Measurements from ENCODE around the gene RBMS3. TPM values are rescaled to one million over a fixed set of nuclear protein-coding genes. Genes with fewer than 3 reads are reported as not detected.

RBMS3 gene
- total and polyA plus RNA-seq, 2 experiments from 2014 or later, result 34.9 to 37.1 TPM

GRCh38 chr3:29771602-29772001, 490.7 kb downstream of the RBMS3 start:
- H3K4me1 ChIP-seq (ENCODE audit: insufficient read depth), result no peaks in the 10 kb centered on the region
- H3K9me2 ChIP-seq (replicated peaks; ENCODE audit: insufficient read depth), result no peaks in the 10 kb centered on the region
- no peak overlapping the region for H2AFZ ChIP-seq
- DNase-seq (ENCODE audit: low spot score), result no peak
- TF ChIP-seq EZH2 (IDR thresholded peaks at IDR 0.05; ENCODE audit: borderline replicate concordance), result no peak
- TF ChIP-seq CTCF (IDR thresholded peaks at IDR 0.05; ENCODE audit: poor library complexity), result no peak
- no peak for TF ChIP-seq EZH2phosphoT487 (IDR thresholded peaks at IDR 0.05; ENCODE audit: low read depth, severe bottlenecking, unreplicated experiment)
- no peak overlapping the region for H3K4me2 ChIP-seq
- H3K9me3 ChIP-seq (ENCODE audit: low read depth), result no peaks in the 10 kb centered on the region
- no peaks in the 10 kb centered on the region for H3K36me3 ChIP-seq (replicated peaks; ENCODE audit: insufficient read depth, low read depth)
- H3K27ac ChIP-seq, result no peak overlapping the region
- H4K20me1 ChIP-seq (ENCODE audit: insufficient read depth, poor library complexity, severe bottlenecking), result no peaks in the 10 kb centered on the region
- H3K79me2 ChIP-seq, result no peaks in the 10 kb centered on the region
- no peak overlapping the region for H3K4me3 ChIP-seq
- no peaks in the 10 kb centered on the region for H3K27me3 ChIP-seq
- WGBS (ENCODE audit: low lambda C conversion rate, missing lambda C conversion rate), result 95% methylated on average over 3 of the region's 3 CpGs

GRCh38 chr3:29772436-29772835, 491.6 kb downstream of the RBMS3 start:
- Histone ChIP-seq H3K4me1 (ENCODE audit: insufficient read depth) (no peaks in the 10 kb centered on the region), H3K4me3 (no peak overlapping the region), H3K9me3 (ENCODE audit: low read depth) (no peaks in the 10 kb centered on the region), H3K36me3 (replicated peaks; ENCODE audit: insufficient read depth, low read depth) (no peaks in the 10 kb centered on the region), H4K20me1 (ENCODE audit: insufficient read depth, poor library complexity, severe bottlenecking) (no peaks in the 10 kb centered on the region), H3K79me2 (no peaks in the 10 kb centered on the region), H3K27ac (no peak overlapping the region), H3K4me2 (no peak overlapping the region), H2AFZ (no peak overlapping the region), H3K9me2 (replicated peaks; ENCODE audit: insufficient read depth) (no peaks in the 10 kb centered on the region), H3K27me3 (no peaks in the 10 kb centered on the region)
- WGBS (ENCODE audit: low lambda C conversion rate, missing lambda C conversion rate), result 83% methylated on average over 4 of the region's 4 CpGs
- DNase-seq (ENCODE audit: low spot score), result no peak
- TF ChIP-seq CTCF (IDR thresholded peaks at IDR 0.05; ENCODE audit: poor library complexity) (no peak), EZH2phosphoT487 (IDR thresholded peaks at IDR 0.05; ENCODE audit: low read depth, severe bottlenecking, unreplicated experiment) (no peak), EZH2 (IDR thresholded peaks at IDR 0.05; ENCODE audit: borderline replicate concordance) (no peak)

GRCh38 chr3:29773481-29773880, 492.6 kb downstream of the RBMS3 start:
- H3K79me2 ChIP-seq, result no peaks in the 10 kb centered on the region
- H3K4me2 ChIP-seq, result no peak overlapping the region
- H4K20me1 ChIP-seq (ENCODE audit: insufficient read depth, poor library complexity, severe bottlenecking), result no peaks in the 10 kb centered on the region
- TF ChIP-seq CTCF (IDR thresholded peaks at IDR 0.05; ENCODE audit: poor library complexity) (no peak), EZH2 (IDR thresholded peaks at IDR 0.05; ENCODE audit: borderline replicate concordance) (no peak), EZH2phosphoT487 (IDR thresholded peaks at IDR 0.05; ENCODE audit: low read depth, severe bottlenecking, unreplicated experiment) (no peak)
- DNase-seq (ENCODE audit: low spot score), result no peak
- H3K36me3 ChIP-seq (replicated peaks; ENCODE audit: insufficient read depth, low read depth), result no peaks in the 10 kb centered on the region
- no peaks in the 10 kb centered on the region for H3K9me3 ChIP-seq (ENCODE audit: low read depth)
- H3K4me3 ChIP-seq, result no peak overlapping the region
- no peak overlapping the region for H3K27ac ChIP-seq
- H3K4me1 ChIP-seq (ENCODE audit: insufficient read depth), result peaks cover 6% of the 10 kb centered on the region
- H2AFZ ChIP-seq, result no peak overlapping the region
- H3K9me2 ChIP-seq (replicated peaks; ENCODE audit: insufficient read depth), result no peaks in the 10 kb centered on the region
- H3K27me3 ChIP-seq, result no peaks in the 10 kb centered on the region
- 60% methylated on average over 4 of the region's 4 CpGs for WGBS (ENCODE audit: low lambda C conversion rate, missing lambda C conversion rate)

GRCh38 chr3:29775340-29775739, 494.5 kb downstream of the RBMS3 start:
- Histone ChIP-seq H2AFZ (no peak overlapping the region), H3K9me3 (ENCODE audit: low read depth) (no peaks in the 10 kb centered on the region), H3K4me1 (ENCODE audit: insufficient read depth) (peaks cover 6% of the 10 kb centered on the region), H3K27ac (no peak overlapping the region), H3K27me3 (no peaks in the 10 kb centered on the region), H3K36me3 (replicated peaks; ENCODE audit: insufficient read depth, low read depth) (no peaks in the 10 kb centered on the region), H4K20me1 (ENCODE audit: insufficient read depth, poor library complexity, severe bottlenecking) (no peaks in the 10 kb centered on the region), H3K79me2 (no peaks in the 10 kb centered on the region), H3K9me2 (replicated peaks; ENCODE audit: insufficient read depth) (no peaks in the 10 kb centered on the region), H3K4me3 (no peak overlapping the region), H3K4me2 (no peak overlapping the region)
- no peak for DNase-seq (ENCODE audit: low spot score)
- TF ChIP-seq EZH2phosphoT487 (IDR thresholded peaks at IDR 0.05; ENCODE audit: low read depth, severe bottlenecking, unreplicated experiment) (no peak), EZH2 (IDR thresholded peaks at IDR 0.05; ENCODE audit: borderline replicate concordance) (no peak), CTCF (IDR thresholded peaks at IDR 0.05; ENCODE audit: poor library complexity) (no peak)
- 82% methylated on average over 5 of the region's 5 CpGs for WGBS (ENCODE audit: low lambda C conversion rate, missing lambda C conversion rate)

Measured in hepatocyte (in vitro differentiated cells).